HG03520 (cell line): Measurements from ENCODE around the gene CACNA2D3.
"Not testable (repeated sequence)": the region's sequence is repeated elsewhere in the genome, so short reads cannot be mapped to it uniquely, and the experiment has no call there.

ENCODE experiments used
- ATAC-seq: cut with Tn5 transposase; IDR thresholded peaks from one replicate; pipeline ENCODE4 v1.9.1; 2021; ENCODE audit warnings: mild to moderate bottlenecking, moderate library complexity; ENCODE audit not compliant: unreplicated experiment

The CACNA2D3 gene

GRCh38 chr3:55089211-55089610 lies 966.9 kb downstream of the CACNA2D3 start:
- no peak for ATAC-seq

GRCh38 chr3:55090291-55090690 lies 967.9 kb downstream of the CACNA2D3 start:
- no peak for ATAC-seq

GRCh38 chr3:55090746-55091145 lies 968.4 kb downstream of the CACNA2D3 start:
- no peak for ATAC-seq

GRCh38 chr3:55091381-55092225 lies 969.3 kb downstream of the CACNA2D3 start:
- ATAC-seq, result no peak

GRCh38 chr3:55094676-55095075 lies 972.3 kb downstream of the CACNA2D3 start:
- no peak for ATAC-seq

GRCh38 chr3:55097441-55097840 lies 975.1 kb downstream of the CACNA2D3 start:
- no peak for ATAC-seq

GRCh38 chr3:55105647-55106046 lies 983.3 kb downstream of the CACNA2D3 start:
- ATAC-seq, result no peak

- no peak for ATAC-seq
Observed at GRCh38 chr3:55107187-55107586, 984.8 kb downstream of the CACNA2D3 start.

- not testable (repeated sequence) for ATAC-seq
Observed at GRCh38 chr3:55111906-55112305, 989.6 kb downstream of the CACNA2D3 start.

GRCh38 chr3:55118451-55118850 lies 996.1 kb downstream of the CACNA2D3 start:
- ATAC-seq, result no peak

- ATAC-seq, result no peak
Observed at GRCh38 chr3:55119268-55119667, 996.9 kb downstream of the CACNA2D3 start.

- no peak for ATAC-seq
Observed at GRCh38 chr3:55122312-55122711, 1000.0 kb downstream of the CACNA2D3 start.
